Activated effector memory CD4-positive, alpha-beta T cell treated with anti-CD3 and anti-CD28 coated beads, Interleukin-2, amount 50 U/mL, for 16 hours (primary cell): ENCODE results near the gene SHROOM3.

Source experiments
- DNase-seq: peaks from one replicate; pipeline ENCODE4 v3.0.0-alpha.2; 2020

The SHROOM3 gene

DNA sequence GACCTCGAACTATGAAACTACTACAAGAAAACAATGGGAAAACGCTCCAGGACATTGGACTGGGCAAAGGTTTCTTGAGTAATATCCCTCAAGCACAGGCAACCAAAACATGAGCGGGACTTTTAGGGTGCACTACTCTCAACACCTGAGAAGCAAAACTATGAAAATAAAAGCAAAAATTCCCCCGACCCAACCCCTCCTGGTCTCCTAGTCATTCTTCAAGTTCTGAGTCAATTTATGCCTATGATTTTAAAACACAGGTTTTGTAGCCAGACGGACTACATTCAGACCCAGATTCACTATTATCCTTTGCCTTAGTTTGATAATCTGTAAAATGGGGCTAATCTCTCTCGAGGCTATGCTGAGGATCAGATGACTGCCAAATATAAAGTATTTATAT lies 365.9 kb downstream of the SHROOM3 start:
- no peak for DNase-seq

DNA sequence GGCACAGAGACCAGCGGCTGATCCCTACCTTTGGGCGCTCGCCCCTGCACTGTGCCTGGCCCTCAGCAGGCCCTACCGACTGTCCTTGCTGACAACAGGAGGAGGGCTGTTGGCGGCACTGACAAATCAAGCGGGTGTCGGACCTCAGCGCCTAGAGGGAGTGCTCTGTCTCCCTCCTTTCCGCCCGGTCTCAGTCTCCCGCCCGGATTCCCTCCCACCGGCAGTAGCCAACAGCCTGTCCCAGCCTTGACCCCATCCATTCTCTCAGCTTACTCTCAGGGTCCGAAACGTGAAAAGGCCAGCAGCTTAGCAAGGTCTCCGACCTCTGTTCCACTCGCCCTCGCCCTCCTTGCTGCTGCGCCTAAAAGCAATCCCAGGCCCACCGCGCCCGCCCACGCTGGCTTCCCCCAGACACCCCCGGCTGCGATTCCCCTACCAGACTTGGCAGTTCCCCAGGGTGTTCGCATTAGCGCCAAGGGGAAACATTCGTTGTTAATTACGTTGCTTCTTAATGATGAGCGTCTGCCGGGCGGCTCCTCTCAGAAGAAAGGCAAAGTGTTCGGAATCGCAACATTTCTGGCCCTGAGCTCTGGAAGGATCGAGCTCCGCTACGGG lies 366.7 kb downstream of the SHROOM3 start:
- no peak for DNase-seq

DNA sequence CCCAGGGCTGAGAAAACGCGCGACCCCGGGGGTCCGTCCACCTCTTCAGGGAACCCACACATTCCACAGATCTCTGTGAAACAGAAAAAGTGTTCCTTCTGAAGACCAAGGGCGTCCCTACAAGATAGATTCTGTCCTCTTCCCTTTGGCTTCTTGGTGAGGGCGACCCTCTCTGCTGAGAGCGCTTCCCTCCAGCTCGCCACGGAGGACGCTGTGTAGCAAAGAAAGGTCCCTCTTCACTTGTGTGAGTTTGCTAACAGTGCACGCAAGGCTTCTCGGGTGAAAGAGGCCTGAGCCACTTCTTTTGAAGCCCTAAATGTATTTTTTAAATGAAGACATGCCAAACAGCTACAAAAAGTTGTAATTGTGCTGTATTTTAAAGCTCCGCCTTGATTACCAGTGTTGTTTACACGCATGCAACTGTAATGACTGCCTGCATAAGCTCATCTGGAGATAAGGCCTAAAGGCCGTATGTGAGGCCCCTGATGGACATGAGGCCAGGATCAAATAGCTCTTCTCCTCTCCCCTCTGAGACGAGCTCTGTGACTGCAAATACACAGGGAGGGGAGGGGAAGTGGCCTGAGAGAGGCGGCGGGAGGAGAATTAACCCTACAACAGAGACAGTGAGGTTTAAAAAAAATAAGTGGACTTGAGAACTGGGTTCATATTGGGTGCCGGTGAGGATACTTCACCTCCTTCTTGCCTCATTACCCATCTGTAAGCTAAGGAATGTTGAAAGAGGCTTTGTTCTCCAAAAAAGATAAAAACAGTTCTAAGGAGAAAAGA lies 367.4 kb downstream of the SHROOM3 start:
- DNase-seq, result no peak

DNA sequence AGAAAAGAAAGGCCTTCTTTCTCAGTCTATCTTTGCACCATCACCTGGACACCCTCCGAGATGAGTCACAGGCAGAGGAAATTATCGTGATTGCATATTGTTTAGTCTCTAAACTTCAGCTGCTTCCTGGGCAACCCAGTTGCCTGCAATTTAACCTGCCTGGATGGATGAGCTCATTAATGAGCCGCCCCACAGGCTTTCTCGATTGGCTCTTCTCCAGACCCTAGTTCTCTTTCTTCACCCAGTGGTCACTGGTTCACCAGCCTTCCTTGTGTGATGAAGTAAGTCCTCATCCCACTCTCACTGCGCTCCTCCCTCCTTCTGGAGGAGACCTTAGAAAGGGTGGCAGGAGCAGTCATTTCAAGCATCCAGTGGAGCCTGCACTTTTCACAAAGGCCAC lies 368.5 kb downstream of the SHROOM3 start:
- DNase-seq, result no peak

DNA sequence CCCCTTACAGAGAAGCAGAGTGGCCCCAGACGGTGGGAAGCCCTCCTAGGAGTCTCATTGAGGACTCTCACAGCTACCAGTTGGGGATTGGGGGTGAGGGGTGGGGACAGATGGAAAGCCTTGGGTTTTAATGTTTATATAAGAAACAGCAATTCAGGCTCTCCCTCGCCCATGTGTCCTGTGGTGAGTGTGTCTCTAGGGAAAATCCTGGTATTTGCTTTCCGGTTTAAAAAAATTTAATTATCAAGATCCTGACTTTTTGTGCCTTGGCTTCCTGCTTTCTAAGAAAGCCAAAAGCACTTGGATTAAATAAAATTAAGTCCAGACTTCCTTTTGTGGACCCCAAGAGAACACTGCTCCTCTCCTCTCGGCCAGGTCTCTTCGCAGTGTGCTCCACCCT lies 369.1 kb downstream of the SHROOM3 start:
- DNase-seq, result no peak

DNA sequence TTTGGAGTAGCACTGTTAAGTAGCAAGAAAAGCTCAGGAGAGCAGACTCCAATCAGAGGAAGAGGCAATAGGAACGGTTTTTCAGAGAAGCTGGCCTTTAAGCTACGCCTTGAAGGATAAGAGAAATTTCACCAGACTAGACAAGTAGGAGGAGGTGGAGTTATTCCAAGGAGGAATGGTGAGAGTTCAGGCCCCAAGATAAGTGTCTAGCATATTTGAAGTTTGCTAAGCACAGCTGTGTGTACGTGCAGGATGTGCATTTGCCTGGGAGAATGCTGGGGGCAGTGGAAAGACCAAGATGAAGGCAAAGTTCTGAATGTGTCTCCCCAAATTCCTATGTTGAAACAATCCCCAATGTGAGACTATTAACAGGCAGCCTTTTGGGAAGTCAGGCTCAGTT lies 371.3 kb downstream of the SHROOM3 start:
- no peak for DNase-seq

DNA sequence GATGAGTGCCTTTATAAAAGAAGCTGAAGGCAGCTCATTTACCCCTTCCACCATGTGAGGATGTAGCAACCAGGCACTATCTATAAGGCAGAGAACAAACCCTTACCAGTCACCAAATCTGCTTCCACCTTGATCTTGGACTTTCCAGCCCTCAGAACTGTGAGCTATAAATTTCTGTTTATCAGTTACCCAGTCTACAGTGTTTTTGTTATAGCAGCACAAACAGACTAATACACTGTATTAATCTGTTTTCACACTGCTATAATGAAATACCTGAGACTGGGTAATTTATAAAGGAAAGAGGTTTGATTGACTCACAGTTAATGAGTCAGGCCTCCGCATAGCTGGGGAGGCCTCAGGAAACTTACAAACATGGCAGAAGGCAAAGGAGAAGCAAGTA lies 371.7 kb downstream of the SHROOM3 start:
- no peak for DNase-seq

DNA sequence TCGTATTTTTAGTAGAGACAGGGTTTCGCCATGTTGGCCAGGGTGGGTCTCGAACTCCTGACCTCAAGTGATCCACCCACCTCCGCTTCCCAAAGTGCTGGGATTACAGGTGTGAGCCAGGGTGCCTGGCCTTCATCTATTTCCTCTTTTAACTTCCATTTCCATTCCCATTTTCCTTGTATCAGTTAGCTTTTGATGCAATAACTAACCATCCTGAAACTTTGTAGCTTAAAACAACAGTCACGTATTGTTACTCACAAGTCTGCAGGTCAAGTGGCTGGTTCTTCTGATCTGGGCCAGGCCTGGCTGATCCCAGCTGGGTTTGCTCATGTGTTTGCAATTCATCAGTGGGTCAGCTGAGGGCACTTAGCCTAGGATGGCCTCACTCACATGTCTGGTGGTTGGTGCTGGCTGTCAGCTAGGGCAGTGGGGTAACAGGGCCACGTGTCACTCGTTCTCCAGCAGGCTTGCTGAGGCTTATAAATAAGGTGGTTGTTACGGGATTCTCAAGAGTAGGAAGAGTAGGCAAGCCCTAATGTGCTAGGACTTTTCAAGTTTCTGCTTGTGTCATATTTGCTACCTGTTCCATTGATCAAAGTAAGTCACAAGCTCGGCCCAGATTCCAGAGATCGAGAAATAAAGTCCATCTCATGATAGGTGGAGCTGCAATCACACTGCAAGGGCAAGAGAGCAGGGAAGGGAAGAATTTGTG lies 374.7 kb downstream of the SHROOM3 start:
- DNase-seq, result no peak

DNA sequence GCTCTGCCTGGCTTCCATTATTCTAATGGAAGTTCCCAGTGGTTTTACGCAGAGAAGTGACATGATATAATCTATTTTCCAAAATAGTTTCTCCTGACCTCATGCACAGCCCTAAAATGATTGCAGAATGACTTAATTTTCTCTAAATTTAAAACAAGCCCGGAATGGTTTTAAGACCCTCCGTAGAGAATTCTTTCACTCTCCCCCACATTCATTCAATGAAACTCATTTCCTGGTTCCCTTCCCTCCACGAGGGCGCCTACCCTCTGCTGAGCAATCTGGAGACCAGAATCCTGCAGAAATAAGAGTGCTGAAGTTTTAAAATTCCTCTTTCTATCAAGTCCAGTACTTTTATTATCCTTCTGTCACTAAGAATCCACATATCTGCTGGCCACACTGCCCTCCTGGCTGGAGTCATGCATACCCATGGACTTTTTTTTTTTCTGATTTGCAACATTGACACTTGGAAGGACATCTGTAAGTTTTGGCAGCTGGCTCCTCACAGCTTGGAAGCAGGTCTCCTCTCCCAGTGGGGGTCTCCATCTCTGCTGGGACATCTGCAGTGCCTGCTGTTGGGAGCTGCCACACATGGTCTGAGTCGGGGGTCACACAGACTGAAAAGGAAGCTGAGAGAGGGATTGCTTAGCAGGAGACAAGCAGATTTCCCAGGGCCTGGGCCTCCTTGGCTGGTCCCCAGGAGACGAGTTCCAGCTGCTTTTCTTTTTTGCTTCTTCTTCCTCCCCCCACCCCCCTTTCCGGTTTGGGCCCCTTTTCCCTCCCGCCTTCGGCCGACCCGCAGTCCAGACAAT lies 376.8 kb downstream of the SHROOM3 start:
- no peak for DNase-seq

DNA sequence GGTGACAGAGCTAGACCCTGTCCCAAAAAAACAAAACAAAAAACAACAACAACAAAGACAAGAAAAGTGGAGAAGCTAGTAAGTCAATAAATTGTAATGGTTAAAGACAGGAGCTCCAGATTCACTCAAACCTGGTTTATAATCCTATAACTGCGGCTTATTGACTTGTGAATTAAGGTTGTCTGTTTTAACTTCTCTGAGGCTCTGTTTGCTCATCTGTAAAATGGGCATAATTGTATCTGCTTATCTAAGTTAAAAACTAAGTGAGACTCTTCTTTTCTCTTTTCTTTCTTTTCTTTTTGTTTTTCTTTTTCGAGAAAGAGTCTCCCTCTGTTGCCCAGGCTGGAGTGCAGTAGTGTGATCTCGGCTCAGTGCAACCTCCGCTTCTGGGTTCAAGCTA lies 378.0 kb downstream of the SHROOM3 start:
- no peak for DNase-seq

DNA sequence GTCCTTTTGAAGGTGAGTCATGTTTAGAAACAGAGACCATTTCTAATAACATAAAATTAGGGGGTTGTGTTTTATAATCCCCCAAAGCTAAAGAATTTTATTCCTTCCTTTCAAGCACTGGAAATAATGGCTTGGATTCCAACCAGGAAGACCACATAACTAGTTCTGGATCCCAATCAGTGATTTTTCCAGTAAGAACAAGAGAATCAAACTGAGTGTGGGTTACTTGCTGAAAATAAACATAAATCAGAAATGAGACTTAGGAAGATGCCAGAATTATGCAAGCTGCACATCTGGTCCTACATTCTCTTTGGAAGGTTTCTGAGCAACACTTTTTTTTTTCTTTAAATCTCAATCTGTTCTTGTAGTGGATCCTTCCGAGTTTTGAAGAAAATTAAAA lies 386.6 kb downstream of the SHROOM3 start:
- no peak for DNase-seq

DNA sequence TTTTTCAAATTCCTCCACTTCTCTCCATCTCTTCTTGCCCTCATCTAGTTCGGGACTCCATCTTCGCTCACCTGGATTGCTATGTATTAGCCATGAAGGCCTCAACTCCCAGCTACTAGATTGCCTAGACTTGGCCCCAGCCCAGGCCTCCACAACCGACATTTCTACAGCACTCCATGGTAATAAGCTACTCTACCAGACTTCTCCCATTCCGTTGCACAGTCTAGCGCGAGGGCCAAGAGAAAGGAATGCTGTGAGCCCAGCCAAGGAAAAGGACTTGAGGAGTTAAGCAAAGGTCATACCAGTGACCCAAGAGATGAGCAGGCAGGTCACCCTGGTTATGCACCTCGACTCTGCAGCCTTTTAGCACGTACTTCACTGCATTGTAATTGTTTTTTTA lies 387.3 kb downstream of the SHROOM3 start:
- no peak for DNase-seq

DNA sequence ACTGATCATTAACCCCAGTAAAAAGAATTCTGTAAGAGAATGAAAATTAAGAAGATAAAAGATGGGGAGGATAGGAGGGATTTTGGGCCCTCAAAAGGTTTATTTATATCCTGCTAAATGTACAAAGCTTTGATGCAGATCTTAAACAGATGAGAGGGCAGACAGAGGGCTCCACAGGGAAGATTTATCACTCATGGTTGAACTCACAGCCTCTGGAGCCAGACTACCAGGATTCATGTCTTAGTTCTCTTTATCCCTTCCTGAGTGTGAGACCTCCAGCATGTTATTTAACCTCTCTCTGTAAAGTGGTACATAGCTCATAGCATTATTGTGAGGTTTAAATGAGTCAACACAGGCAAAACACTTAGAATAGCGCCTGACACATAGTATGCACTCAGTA lies 388.5 kb downstream of the SHROOM3 start:
- DNase-seq, result no peak

DNA sequence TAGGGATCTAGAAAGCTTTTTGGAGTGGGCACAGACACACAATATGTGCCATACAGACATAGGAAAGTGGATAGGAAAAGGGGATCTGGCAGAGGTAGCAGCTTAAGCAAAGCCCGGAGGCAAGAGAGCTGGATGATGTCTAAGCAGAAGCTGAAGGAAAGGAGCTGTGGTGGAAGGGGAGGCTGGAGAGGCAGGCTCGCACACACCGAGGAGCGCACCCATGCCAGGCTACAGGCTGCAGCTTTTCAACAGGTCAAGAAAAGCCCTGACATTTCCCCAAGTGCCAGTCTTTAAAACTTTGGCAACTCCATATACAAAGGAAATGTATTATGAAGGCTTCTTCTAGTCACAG lies 395.6 kb downstream of the SHROOM3 start:
- DNase-seq, result no peak

DNA sequence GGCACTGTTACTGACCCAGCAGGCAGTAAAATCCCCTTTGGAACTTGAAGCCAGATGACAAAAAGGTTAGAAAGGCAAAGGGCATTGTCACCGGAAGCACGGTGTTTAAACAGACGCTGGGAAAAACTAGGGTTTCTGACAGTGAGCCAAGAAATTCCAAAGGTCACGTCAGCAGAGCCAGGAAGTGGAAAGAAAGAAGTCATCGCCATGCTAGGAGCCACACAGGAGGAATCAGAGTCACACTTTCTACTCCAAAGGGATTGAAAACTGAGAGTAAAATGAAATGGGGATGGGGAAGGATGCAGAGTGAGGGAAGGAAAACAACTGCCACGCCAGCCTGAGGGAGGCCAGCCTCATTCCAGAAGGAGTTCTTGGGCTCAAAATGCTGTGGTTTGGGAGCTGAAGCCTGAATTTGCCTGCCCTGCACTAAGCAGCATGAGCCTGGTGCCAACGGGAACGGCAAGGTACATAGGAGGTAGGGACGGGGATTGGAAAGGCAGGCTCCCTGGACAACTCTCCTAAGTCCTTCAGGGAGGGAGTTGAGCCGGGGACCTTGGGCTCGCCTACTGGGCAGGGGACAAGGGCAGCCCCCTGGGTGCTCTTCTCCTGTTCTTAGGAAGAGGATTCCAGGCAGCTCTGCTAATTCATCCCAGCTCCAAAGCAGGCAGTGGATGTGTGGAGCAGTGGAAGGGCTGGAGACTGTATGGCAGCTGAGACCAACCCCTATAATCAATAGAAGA lies 396.1 kb downstream of the SHROOM3 start:
- DNase-seq, result no peak

DNA sequence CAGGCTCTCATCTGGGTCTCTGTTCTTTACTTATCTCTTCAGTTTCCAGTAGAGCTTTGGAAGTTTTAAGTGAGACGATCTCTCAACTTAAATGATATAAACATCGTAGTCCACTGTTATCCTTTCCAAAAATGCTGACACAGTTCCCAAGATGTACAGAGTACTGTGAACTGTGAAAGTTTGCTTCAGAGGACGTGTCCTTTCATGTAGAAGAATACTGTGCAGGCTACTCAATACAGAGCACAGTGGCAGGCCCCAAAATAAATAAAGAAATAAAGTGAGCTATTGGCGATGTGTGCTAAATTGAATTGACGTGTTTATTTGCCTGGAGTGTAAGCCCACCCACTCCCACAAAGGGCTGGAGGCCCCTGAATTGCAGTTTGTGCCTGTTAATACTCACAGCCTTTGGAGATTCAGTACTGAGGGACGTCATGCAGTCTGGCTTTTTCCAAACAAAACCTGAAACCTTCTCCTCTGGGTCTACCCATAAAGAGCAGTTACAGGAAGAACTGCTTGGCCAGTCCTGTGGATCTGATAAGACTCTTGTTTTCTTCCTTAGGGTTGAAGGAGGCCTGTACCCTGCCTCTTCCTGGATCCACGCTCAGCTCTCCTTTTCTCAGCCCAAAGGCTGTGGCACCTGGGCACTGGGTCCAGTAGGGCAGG lies 396.8 kb downstream of the SHROOM3 start:
- DNase-seq, result no peak
